ENCODE measurements around the gene TRIM38.

DNA sequence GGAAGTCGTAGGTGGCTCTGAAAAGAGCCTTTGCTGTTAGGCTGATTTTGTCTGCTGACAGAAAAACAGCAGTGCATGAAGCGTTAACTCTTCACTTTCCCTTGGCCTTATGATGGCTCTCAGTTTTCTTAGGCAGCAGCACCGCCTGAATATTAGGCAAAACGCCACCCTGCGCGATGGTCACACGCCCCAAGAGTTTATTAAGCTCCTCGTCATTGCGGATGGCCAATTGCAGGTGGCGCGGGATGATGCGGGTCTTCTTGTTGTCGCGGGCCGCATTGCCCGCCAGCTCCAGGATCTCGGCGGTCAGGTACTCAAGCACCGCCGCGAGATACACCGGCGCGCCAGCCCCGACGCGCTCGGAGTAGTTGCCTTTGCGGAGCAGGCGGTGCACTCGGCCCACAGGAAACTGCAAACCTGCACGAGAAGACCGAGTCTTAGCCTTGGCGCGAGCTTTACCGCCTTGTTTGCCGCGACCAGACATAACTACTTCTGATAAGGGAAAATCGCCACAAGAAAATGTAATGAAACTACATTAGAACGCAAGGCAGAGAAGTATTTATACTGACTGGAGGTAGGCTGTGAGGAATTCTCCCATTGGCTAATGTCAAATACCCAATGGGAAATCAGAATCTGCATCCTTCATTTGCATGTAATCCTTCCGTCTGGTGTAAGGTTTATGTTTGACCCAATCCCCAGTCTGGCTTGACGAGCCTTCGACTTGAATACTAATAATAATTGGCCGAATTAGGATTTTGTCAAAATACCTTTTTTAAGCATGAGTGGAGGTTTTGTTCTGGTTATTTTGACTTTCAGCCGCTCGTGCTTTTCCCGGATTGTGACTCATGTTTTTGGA, 70.7 kb downstream of the TRIM38 start:
- TF ChIP-seq, protein P1, sequence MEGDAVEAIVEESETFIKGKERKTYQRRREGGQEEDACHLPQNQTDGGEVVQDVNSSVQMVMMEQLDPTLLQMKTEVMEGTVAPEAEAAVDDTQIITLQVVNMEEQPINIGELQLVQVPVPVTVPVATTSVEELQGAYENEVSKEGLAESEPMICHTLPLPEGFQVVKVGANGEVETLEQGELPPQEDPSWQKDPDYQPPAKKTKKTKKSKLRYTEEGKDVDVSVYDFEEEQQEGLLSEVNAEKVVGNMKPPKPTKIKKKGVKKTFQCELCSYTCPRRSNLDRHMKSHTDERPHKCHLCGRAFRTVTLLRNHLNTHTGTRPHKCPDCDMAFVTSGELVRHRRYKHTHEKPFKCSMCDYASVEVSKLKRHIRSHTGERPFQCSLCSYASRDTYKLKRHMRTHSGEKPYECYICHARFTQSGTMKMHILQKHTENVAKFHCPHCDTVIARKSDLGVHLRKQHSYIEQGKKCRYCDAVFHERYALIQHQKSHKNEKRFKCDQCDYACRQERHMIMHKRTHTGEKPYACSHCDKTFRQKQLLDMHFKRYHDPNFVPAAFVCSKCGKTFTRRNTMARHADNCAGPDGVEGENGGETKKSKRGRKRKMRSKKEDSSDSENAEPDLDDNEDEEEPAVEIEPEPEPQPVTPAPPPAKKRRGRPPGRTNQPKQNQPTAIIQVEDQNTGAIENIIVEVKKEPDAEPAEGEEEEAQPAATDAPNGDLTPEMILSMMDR (IDR thresholded peaks at IDR 0.05): no peak
- peak; percentile 95 for TF ChIP-seq POLR2A (IDR thresholded peaks at IDR 0.05)

All from prostate gland (tissue), 2 donors.